H1 (cell line): ENCODE data around the gene FHOD1. TPM values are rescaled to one million over a fixed set of nuclear protein-coding genes. Genes with fewer than 3 reads are reported as not detected.

Source experiments
- CTCF ChIA-PET: fragments of 300-600 bp; sonication (Branson Sonifier 250); formaldehyde crosslinking; loops from one replicate; lab custom pipeline; 2021; ENCODE audit not compliant: partially characterized antibody; lab: Charles Lee
- POLR2A ChIA-PET: fragments of 300-600 bp; sonication (Branson Sonifier 250); formaldehyde crosslinking; loops from one replicate; lab custom pipeline; 2021; ENCODE audit warnings: inconsistent platforms; ENCODE audit not compliant: partially characterized antibody; lab: Charles Lee
- DNase-seq, 2 experiments: peaks; one replicate each; pipeline versions ENCODE4 v3.0.0 to v3.0.0-alpha.2; 2010 to 2022; ENCODE audit warnings: low spot score in 2 of 2, low read depth in 1 of 2, mixed read lengths in 1 of 2
- FAIRE-seq: peaks from 2 replicates; lab custom pipeline; 2011; peaks lifted over from hg19 to GRCh38; lab: Jason Lieb, UNC
- H2AFZ ChIP-seq: 2 replicates; pipeline ENCODE4 v1.8.1; 2012; ENCODE audit warnings: low read length, inconsistent platforms
- H2AK5ac ChIP-seq: 2 replicates; pipeline ENCODE4 v1.6.1; 2013; ENCODE audit warnings: low read depth, low read length
- H2BK120ac ChIP-seq: replicated peaks from 2 replicates; pipeline ENCODE3; 2013; ENCODE audit warnings: low read depth, low read length, inconsistent platforms
- H2BK12ac ChIP-seq: 2 replicates; pipeline ENCODE4 v1.6.1; 2013; ENCODE audit warnings: low read depth, low read length
- H2BK15ac ChIP-seq: 2 replicates; pipeline ENCODE4 v1.6.1; 2013; ENCODE audit warnings: low read length
- H2BK20ac ChIP-seq: 2 replicates; pipeline ENCODE4 v1.6.1; 2013; ENCODE audit warnings: low read length
- H2BK5ac ChIP-seq: 2 replicates; pipeline ENCODE4 v1.6.1; 2013; ENCODE audit warnings: low read depth, low read length
- H3K14ac ChIP-seq: 2 replicates; pipeline ENCODE4 v1.6.1; 2013; ENCODE audit warnings: inconsistent platforms; ENCODE audit not compliant: insufficient read length
- H3K18ac ChIP-seq: 2 replicates; pipeline ENCODE4 v1.6.1; 2013; ENCODE audit warnings: low read length; ENCODE audit errors: extremely low read depth
- H3K23ac ChIP-seq: 2 replicates; pipeline ENCODE4 v1.6.1; 2013; ENCODE audit warnings: inconsistent platforms; ENCODE audit not compliant: insufficient read length
- H3K23me2 ChIP-seq: 2 replicates; pipeline ENCODE4 v1.6.1; 2013; ENCODE audit warnings: low read depth, low read length
- H3K27ac ChIP-seq: 2 replicates; pipeline ENCODE4 v1.6.1; 2011; ENCODE audit warnings: low read depth, low read length, inconsistent platforms
- H3K27me3 ChIP-seq, 4 experiments: replicated peaks in 1 of 4; 1 replicate in 1 of 4; 2 replicates in 3 of 4; pipeline versions ENCODE4 v1.6.1 to v1.8.1; 2011 to 2013; ENCODE audit warnings: low read length in 3 of 4, mild to moderate bottlenecking in 3 of 4, inconsistent platforms in 2 of 4, mixed read lengths in 2 of 4, moderate library complexity in 1 of 4; ENCODE audit not compliant: control insufficient read depth in 3 of 4, insufficient read depth in 3 of 4; ENCODE audit errors: extremely low read depth in 1 of 4
- H3K36me3 ChIP-seq, 4 experiments: 2 replicates each; pipeline versions ENCODE4 v1.6.1 to v1.8.1; 2011 to 2013; ENCODE audit warnings: mild to moderate bottlenecking in 4 of 4, low read length in 3 of 4, moderate library complexity in 2 of 4, control low read depth in 1 of 4, inconsistent platforms in 1 of 4; ENCODE audit not compliant: insufficient read depth in 4 of 4, control insufficient read depth in 2 of 4
- H3K4ac ChIP-seq: replicated peaks from 2 replicates; pipeline ENCODE3; 2013; ENCODE audit warnings: low read length, low read depth, mixed read lengths, inconsistent platforms; ENCODE audit not compliant: insufficient read length
- H3K4me1 ChIP-seq, 4 experiments: replicated peaks in 1 of 4; 1 replicate in 1 of 4; 2 replicates in 3 of 4; pipeline versions ENCODE4 v1.6.1 to v1.8.1; 2011 to 2013; ENCODE audit warnings: low read length in 3 of 4, inconsistent platforms in 2 of 4, mixed read lengths in 1 of 4; ENCODE audit not compliant: insufficient read depth in 4 of 4, control insufficient read depth in 3 of 4
- H3K4me2 ChIP-seq, 2 experiments: 2 replicates each; pipeline versions ENCODE4 v1.6.1 to v1.8.1; 2011 to 2013; ENCODE audit warnings: low read depth in 2 of 2, low read length in 2 of 2, control low read depth in 1 of 2, inconsistent platforms in 1 of 2, mild to moderate bottlenecking in 1 of 2; ENCODE audit not compliant: insufficient read depth in 1 of 2
- H3K4me3 ChIP-seq, 4 experiments: fragments of 200-600, 300-600 bp in 1 of 4; sonication (generic), shearing (Covaris generic), sonication (Bioruptor Twin) in 1 of 4; 2 replicates each; pipeline versions ENCODE4 v1.5.1 to v1.8.1; 2011 to 2016; ENCODE audit warnings: low read length in 4 of 4, low read depth in 3 of 4, control low read depth in 2 of 4, inconsistent platforms in 2 of 4, mild to moderate bottlenecking in 2 of 4, mixed read lengths in 1 of 4, moderate library complexity in 1 of 4; ENCODE audit not compliant: insufficient read depth in 2 of 4; ENCODE audit errors: extremely low read depth in 1 of 4
- H3K56ac ChIP-seq: replicated peaks from 2 replicates; pipeline ENCODE3; 2013; ENCODE audit warnings: low read depth, mild to moderate bottlenecking, mixed read lengths, low read length, inconsistent platforms; ENCODE audit not compliant: insufficient read length
- H3K79me1 ChIP-seq: 2 replicates; pipeline ENCODE4 v1.6.1; 2013; ENCODE audit warnings: low read depth, low read length, control low read depth
- H3K79me2 ChIP-seq, 2 experiments: 2 replicates each; pipeline versions ENCODE4 v1.6.1 to v1.8.1; 2012 to 2013; ENCODE audit warnings: low read length in 2 of 2, mild to moderate bottlenecking in 2 of 2, inconsistent platforms in 1 of 2; ENCODE audit not compliant: insufficient read depth in 2 of 2, control insufficient read depth in 1 of 2
- H3K9ac ChIP-seq, 4 experiments: replicated peaks in 1 of 4; 1 replicate in 1 of 4; 2 replicates in 3 of 4; pipeline versions ENCODE4 v1.6.1 to v1.8.1; 2011 to 2013; ENCODE audit warnings: low read depth in 3 of 4, low read length in 3 of 4, control low read depth in 2 of 4, mild to moderate bottlenecking in 2 of 4, moderate library complexity in 2 of 4, inconsistent platforms in 1 of 4; ENCODE audit errors: extremely low read depth in 1 of 4
- H3K9me3 ChIP-seq, 2 experiments: 2 replicates each; pipeline versions ENCODE4 v1.6.1 to v1.8.1; 2012 to 2013; ENCODE audit warnings: mild to moderate bottlenecking in 2 of 2, moderate library complexity in 2 of 2, control low read depth in 1 of 2, inconsistent platforms in 1 of 2, low read depth in 1 of 2, low read length in 1 of 2, mixed read lengths in 1 of 2; ENCODE audit not compliant: insufficient read depth in 2 of 2
- H4K20me1 ChIP-seq, 2 experiments: replicated peaks in 1 of 2; 2 replicates each; pipeline versions ENCODE3 to v1.8.1; 2011 to 2013; ENCODE audit warnings: inconsistent platforms in 2 of 2, low read length in 2 of 2, mild to moderate bottlenecking in 1 of 2; ENCODE audit not compliant: insufficient read depth in 2 of 2, control insufficient read depth in 1 of 2
- H4K5ac ChIP-seq: 2 replicates; pipeline ENCODE4 v1.6.1; 2013; ENCODE audit warnings: low read length, low read depth, mixed read lengths, inconsistent platforms; ENCODE audit not compliant: insufficient read length
- H4K8ac ChIP-seq: 2 replicates; pipeline ENCODE4 v1.8.0; 2013; ENCODE audit warnings: mild to moderate bottlenecking, moderate library complexity, low read length, inconsistent platforms; ENCODE audit not compliant: insufficient read depth; ENCODE audit errors: extremely low read depth
- H4K91ac ChIP-seq: replicated peaks from 2 replicates; pipeline ENCODE3; 2013; ENCODE audit warnings: low read length, mixed read lengths, inconsistent platforms; ENCODE audit not compliant: insufficient read length
- CEBPB ChIP-seq: IDR thresholded peaks from 2 replicates; pipeline ENCODE4 v1.6.1; 2012; ENCODE audit warnings: low read depth, low read length
- CTCF ChIP-seq, 3 experiments: IDR thresholded peaks; 1 replicate in 2 of 3; 2 replicates in 1 of 3; pipeline versions ENCODE4 v1.5.1 to v1.6.1; 2011; ENCODE audit warnings: low read length in 3 of 3, mild to moderate bottlenecking in 3 of 3, inconsistent platforms in 2 of 3, low read depth in 1 of 3, moderate library complexity in 1 of 3; ENCODE audit not compliant: insufficient read depth in 1 of 3; ENCODE audit errors: control extremely low read depth in 1 of 3
- E2F6 ChIP-seq: IDR thresholded peaks from 2 replicates; pipeline ENCODE4 v1.6.1; 2012; ENCODE audit warnings: inconsistent platforms
- HDAC2 ChIP-seq, 2 experiments: fragments of 300-600 bp in 1 of 2; sonication (generic) in 1 of 2; IDR thresholded peaks; 2 replicates each; pipeline ENCODE4 v1.6.1; 2011 to 2012; ENCODE audit warnings: low read depth in 2 of 2, low read length in 2 of 2, mild to moderate bottlenecking in 2 of 2, moderate library complexity in 2 of 2, borderline replicate concordance in 1 of 2, inconsistent platforms in 1 of 2
- SIRT6 ChIP-seq: IDR thresholded peaks from one replicate; pipeline ENCODE4 v1.7.1; 2012; ENCODE audit warnings: low read length, inconsistent platforms
- TBP ChIP-seq: IDR thresholded peaks from 2 replicates; pipeline ENCODE4 v1.6.1; 2011; ENCODE audit warnings: low read depth, low read length, improper control_type of control experiment
- WGBS, 2 experiments: shearing (Covaris generic) in 1 of 2; methylation state at CpG; one replicate each; pipeline versions ENCODE4 v1.1.6 to v1.1.7; 2013 to 2015; ENCODE audit warnings: low lambda C conversion rate in 2 of 2, mixed read lengths in 2 of 2, inconsistent platforms in 1 of 2, low coverage in 1 of 2, missing lambda C conversion rate in 1 of 2; ENCODE audit not compliant: insufficient replicate concordance in 2 of 2, insufficient coverage in 1 of 2, insufficient read length in 1 of 2; ENCODE audit errors: extremely low coverage in 1 of 2, missing lambda C conversion rate in 1 of 2; 5-methylcytosine and 5-hydroxymethylcytosine counted together
- polyA plus RNA-seq, 7 experiments: library from polyadenylated mRNA; depleted of rRNA in 3 of 7; stranded (reverse) in 5 of 7; unstranded in 2 of 7; fragments of >200 nt in 5 of 7; fragments of 200-250 nt in 2 of 7; gene quantifications; 1 replicate in 5 of 7; 2 replicates in 1 of 7; 4 replicates in 1 of 7; pipeline versions ENCODE4 v1.2.1 to v1.2.3, GENCODE V29; 2011 to 2013; ENCODE audit warnings: missing spikeins in 2 of 7, mixed read lengths in 2 of 7
- total RNA-seq: library from RNA; stranded (reverse); fragmentation: NEBNext Ultra II Directional; extraction: Animal tissue kit (Norgen Biotek cat#: 25700); gene quantifications from 2 replicates; pipeline ENCODE4 v1.2.1, GENCODE V29; 2021

Gene FHOD1
- total and polyA plus RNA-seq, 2 of the 8 experiments (the other 6 are each of a cell fraction or from before 2014, with no cell fraction given): 31.3 to 60.7 TPM

DNA sequence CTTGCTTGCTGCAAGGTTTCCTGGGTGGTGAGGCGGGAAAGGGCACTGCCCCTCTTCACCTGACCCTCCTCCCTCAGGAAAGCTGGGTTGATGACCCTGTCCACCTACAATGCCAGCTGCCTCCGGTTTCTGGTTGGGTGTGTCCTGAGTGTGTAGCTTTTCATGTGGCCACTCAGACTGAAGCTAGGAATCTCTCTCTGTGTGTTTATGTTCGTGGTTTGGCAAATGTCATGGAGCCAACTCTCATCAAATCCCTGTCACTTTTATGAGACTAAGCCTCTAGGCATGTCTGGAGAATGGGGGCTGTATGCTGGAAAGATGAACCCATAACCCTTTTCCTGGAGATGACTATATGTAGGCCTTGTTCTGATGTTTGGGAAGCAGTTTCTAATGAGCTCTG lies 49.1 kb upstream of the FHOD1 start:
- Histone ChIP-seq H2BK12ac (no peak overlapping the region), H3K4me3 (no peak overlapping the region), H3K79me2 (no peaks in the 10 kb centered on the region), H2BK5ac (no peak overlapping the region), H3K56ac (no peak overlapping the region), H3K14ac (no peak overlapping the region), H3K79me1 (no peaks in the 10 kb centered on the region), H3K4me2 (no peak overlapping the region), H2BK120ac (no peak overlapping the region), H3K4ac (no peak overlapping the region), H2AK5ac (no peak overlapping the region), H3K27ac (no peak overlapping the region), H3K23me2 (no peaks in the 10 kb centered on the region), H2BK20ac (no peak overlapping the region), H2BK15ac (no peak overlapping the region), H2AFZ (no peak overlapping the region), H4K20me1 (no peaks in the 10 kb centered on the region), H3K9ac (no peak overlapping the region; a peak in 1 of 7 replicates), H4K8ac (no peak overlapping the region), H3K4me1 (no peaks in the 10 kb centered on the region; a peak in 1 of 7 replicates), H3K9me3 (no peaks in the 10 kb centered on the region), H3K27me3 (peaks cover 0 to 5% (median 2%) of the 10 kb centered on the region in 4 experiments; a peak in 4 of 7 replicates), H3K36me3 (no peaks in the 10 kb centered on the region), H3K23ac (no peak overlapping the region), H4K91ac (no peak overlapping the region), H4K5ac (no peak overlapping the region), H3K18ac (no peak overlapping the region)
- DNase-seq: no peak
- ChIA-PET POLR2A (no interaction called here), CTCF (interaction anchor here (0.6 to 11.3 kb wide), 11 partner anchors 9 to 148 kb away, joined by 3 to 93 read pairs (median 3); partner anchors contain the start of gene ZDHHC1)
- 89% methylated on average over 3 of the region's 3 CpGs; no CpG with 5 or more reads in 1 of the 2 experiments for WGBS, 2 experiments
- FAIRE-seq: no peak
- TF ChIP-seq E2F6 (no peak), CTCF (IDR thresholded peaks at IDR 0.05; ENCODE audit: control extremely low read depth in 1 of 3, insufficient read depth in 1 of 3, low read depth in 1 of 3, low read length in 3 of 3) (no peak), HDAC2 (IDR thresholded peaks at IDR 0.05; ENCODE audit: borderline replicate concordance in 1 of 2, low read depth in 2 of 2, low read length in 2 of 2) (no peak), SIRT6 (no peak), CEBPB (no peak), TBP (no peak)
